HEK293 (cell line): ENCODE data around the gene TOR1A.
A peak's percentile ranks its signal among the peaks of the same experiment; 100 is the strongest.

Source experiments
- GLIS2 ChIP-seq: fragments of 450-650 bp; formaldehyde crosslinking; IDR thresholded peaks from 2 replicates; pipeline ENCODE4 v1.5.1; 2016; ENCODE audit warnings: missing biosample characterization, missing genetic modification characterization
- KLF1 ChIP-seq: fragments of 450-650 bp; formaldehyde crosslinking; IDR thresholded peaks from 2 replicates; pipeline ENCODE4 v1.5.1; 2016; ENCODE audit warnings: missing biosample characterization, missing genetic modification characterization
- OVOL3 ChIP-seq: fragments of 450-650 bp; formaldehyde crosslinking; IDR thresholded peaks from 2 replicates; pipeline ENCODE4 v1.5.1; 2016; ENCODE audit warnings: missing biosample characterization, missing genetic modification characterization
- PATZ1 ChIP-seq: fragments of 450-650 bp; formaldehyde crosslinking; IDR thresholded peaks from 2 replicates; pipeline ENCODE4 v1.5.1; 2016; ENCODE audit warnings: missing biosample characterization, missing genetic modification characterization
- SETDB1 ChIP-seq: IDR thresholded peaks from one replicate; pipeline ENCODE4 v1.6.1; 2017; ENCODE audit warnings: mild to moderate bottlenecking, low read length, moderate library complexity, mixed read lengths; ENCODE audit not compliant: insufficient read length
- ZBTB17 ChIP-seq: fragments of 450-650 bp; formaldehyde crosslinking; IDR thresholded peaks from 2 replicates; pipeline ENCODE4 v1.5.1; 2016; ENCODE audit warnings: missing biosample characterization, missing genetic modification characterization
- ZBTB7A ChIP-seq: fragments of 450-650 bp; formaldehyde crosslinking; IDR thresholded peaks from 2 replicates; pipeline ENCODE4 v1.5.1; 2016; ENCODE audit warnings: low read depth, missing biosample characterization, missing genetic modification characterization
- ZEB2 ChIP-seq: fragments of 450-650 bp; formaldehyde crosslinking; IDR thresholded peaks from 2 replicates; pipeline ENCODE4 v1.5.1; 2016; ENCODE audit warnings: missing biosample characterization, missing genetic modification characterization
- ZFHX2 ChIP-seq: fragments of 450-650 bp; formaldehyde crosslinking; conservative IDR thresholded peaks from 2 replicates; pipeline ENCODE4 v1.5.1; 2016; ENCODE audit warnings: missing biosample characterization, missing genetic modification characterization
- ZFP69B ChIP-seq: fragments of 450-650 bp; formaldehyde crosslinking; IDR thresholded peaks from 2 replicates; pipeline ENCODE4 v1.5.1; 2016; ENCODE audit warnings: missing biosample characterization, missing genetic modification characterization
- ZNF10 ChIP-seq: fragments of 450-650 bp; formaldehyde crosslinking; IDR thresholded peaks from 2 replicates; pipeline ENCODE4 v1.5.1; 2017; ENCODE audit warnings: missing biosample characterization, missing genetic modification characterization
- ZNF114 ChIP-seq: fragments of 450-650 bp; formaldehyde crosslinking; IDR thresholded peaks from 2 replicates; pipeline ENCODE4 v1.5.0; 2017; ENCODE audit warnings: missing biosample characterization, missing genetic modification characterization
- ZNF18 ChIP-seq: fragments of 450-650 bp; formaldehyde crosslinking; IDR thresholded peaks from 2 replicates; pipeline ENCODE4 v1.5.1; 2016; ENCODE audit warnings: missing biosample characterization, missing genetic modification characterization
- ZNF223 ChIP-seq: fragments of 450-650 bp; formaldehyde crosslinking; IDR thresholded peaks from 2 replicates; pipeline ENCODE4 v1.5.1; 2016; ENCODE audit warnings: missing biosample characterization, missing genetic modification characterization
- ZNF23 ChIP-seq: fragments of 450-650 bp; formaldehyde crosslinking; IDR thresholded peaks from 2 replicates; pipeline ENCODE4 v1.5.1; 2016; ENCODE audit warnings: missing biosample characterization, missing genetic modification characterization, borderline replicate concordance
- ZNF548 ChIP-seq: fragments of 450-650 bp; formaldehyde crosslinking; IDR thresholded peaks from 2 replicates; pipeline ENCODE4 v1.5.1; 2016; ENCODE audit warnings: missing biosample characterization, missing genetic modification characterization
- ZNF549 ChIP-seq: fragments of 450-650 bp; IDR thresholded peaks from 2 replicates; pipeline ENCODE4 v1.5.1; 2018; ENCODE audit warnings: missing biosample characterization, missing genetic modification characterization, mild to moderate bottlenecking, inconsistent platforms, moderate library complexity
- ZNF555 ChIP-seq: fragments of 450-650 bp; formaldehyde crosslinking; conservative IDR thresholded peaks from 2 replicates; pipeline ENCODE4 v1.5.1; 2017; ENCODE audit warnings: missing biosample characterization, mild to moderate bottlenecking, missing genetic modification characterization, inconsistent platforms
- ZNF677 ChIP-seq: fragments of 450-650 bp; IDR thresholded peaks from 2 replicates; pipeline ENCODE4 v1.5.0; 2018; ENCODE audit warnings: missing biosample characterization, mild to moderate bottlenecking, missing genetic modification characterization, moderate library complexity
- ZNF830 ChIP-seq: fragments of 450-650 bp; IDR thresholded peaks from 2 replicates; pipeline ENCODE4 v1.5.0; 2018; ENCODE audit warnings: missing biosample characterization, missing genetic modification characterization, low read depth, mild to moderate bottlenecking, moderate library complexity
- TF ChIP-seq, protein P1 (sequence below): fragments of 450-650 bp; IDR thresholded peaks from 2 replicates; pipeline ENCODE4 v1.5.1; 2018; ENCODE audit warnings: missing biosample characterization, missing genetic modification characterization
- TF ChIP-seq, protein P2 (sequence below): fragments of 450-650 bp; formaldehyde crosslinking; IDR thresholded peaks from 2 replicates; pipeline ENCODE4 v1.5.1; 2016; ENCODE audit warnings: missing biosample characterization, missing genetic modification characterization, borderline replicate concordance
- TF ChIP-seq, protein P3 (sequence below): fragments of 450-650 bp; formaldehyde crosslinking; IDR thresholded peaks from 2 replicates; pipeline ENCODE4 v1.5.1; 2016; ENCODE audit warnings: missing biosample characterization, missing genetic modification characterization
- TF ChIP-seq, protein P4 (sequence below): fragments of 450-650 bp; formaldehyde crosslinking; IDR thresholded peaks from 2 replicates; pipeline ENCODE4 v1.5.1; 2017; ENCODE audit warnings: missing biosample characterization, missing genetic modification characterization
- TF ChIP-seq, protein P5 (sequence below): fragments of 450-650 bp; formaldehyde crosslinking; IDR thresholded peaks from 2 replicates; pipeline ENCODE4 v1.5.1; 2017; ENCODE audit warnings: missing biosample characterization, missing genetic modification characterization

Gene TOR1A

DNA sequence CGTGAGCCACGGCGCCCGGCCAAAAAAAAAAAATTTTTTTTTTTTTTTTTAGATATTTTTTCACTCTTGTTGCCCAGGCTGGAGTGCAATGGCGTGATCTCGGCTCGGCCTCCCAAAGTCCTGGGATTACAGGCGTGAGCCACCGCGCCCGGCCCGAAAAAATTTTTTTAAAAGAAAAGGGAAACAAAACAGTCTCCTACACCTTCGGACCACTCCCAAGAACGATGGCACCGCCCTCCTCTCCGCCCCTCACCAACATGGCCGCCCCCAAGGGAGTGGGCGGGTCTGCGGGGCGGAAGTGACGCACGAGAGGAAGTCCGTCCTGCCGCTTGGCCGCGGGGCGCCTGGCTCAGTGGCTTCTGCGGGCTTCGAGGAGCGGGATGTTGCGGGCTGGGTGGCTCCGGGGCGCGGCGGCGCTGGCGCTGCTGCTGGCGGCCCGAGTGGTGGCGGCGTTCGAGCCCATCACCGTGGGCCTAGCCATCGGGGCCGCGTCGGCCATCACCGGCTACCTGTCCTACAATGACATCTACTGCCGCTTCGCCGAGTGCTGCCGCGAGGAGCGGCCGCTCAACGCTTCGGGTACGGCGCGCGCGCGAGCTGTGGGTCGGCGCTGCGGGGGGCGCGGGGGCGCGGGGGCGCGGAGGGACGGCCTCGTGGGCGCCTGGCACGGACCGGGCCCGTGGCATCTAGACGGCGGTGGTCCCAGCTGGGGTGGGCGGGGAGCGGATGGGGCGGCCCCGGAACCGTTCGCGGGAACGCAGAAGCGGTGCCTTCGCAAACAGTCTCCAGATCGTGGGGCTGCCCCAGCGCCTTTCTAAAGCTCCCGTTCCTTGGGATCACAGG, 20.9 kb downstream of the TOR1A start, which contains the start of gene TOR1B (continued):
- TF ChIP-seq, protein P1, sequence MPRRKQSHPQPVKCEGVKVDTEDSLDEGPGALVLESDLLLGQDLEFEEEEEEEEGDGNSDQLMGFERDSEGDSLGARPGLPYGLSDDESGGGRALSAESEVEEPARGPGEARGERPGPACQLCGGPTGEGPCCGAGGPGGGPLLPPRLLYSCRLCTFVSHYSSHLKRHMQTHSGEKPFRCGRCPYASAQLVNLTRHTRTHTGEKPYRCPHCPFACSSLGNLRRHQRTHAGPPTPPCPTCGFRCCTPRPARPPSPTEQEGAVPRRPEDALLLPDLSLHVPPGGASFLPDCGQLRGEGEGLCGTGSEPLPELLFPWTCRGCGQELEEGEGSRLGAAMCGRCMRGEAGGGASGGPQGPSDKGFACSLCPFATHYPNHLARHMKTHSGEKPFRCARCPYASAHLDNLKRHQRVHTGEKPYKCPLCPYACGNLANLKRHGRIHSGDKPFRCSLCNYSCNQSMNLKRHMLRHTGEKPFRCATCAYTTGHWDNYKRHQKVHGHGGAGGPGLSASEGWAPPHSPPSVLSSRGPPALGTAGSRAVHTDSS (tag by site-specific recombination) = no peak
- TF ChIP-seq ZNF10 (no peak), ZNF549 (tag by site-specific recombination) (no peak), ZBTB7A (tag by site-specific recombination) (no peak), ZNF830 (no peak), ZFP69B (tag by site-specific recombination) (no peak), ZBTB17 (tag by site-specific recombination) (peak; percentile 55; the same call in 1 of the 2 replicates), SETDB1 (no peak), ZNF548 (tag by site-specific recombination) (no peak), ZNF18 (no peak), ZNF23 (tag by site-specific recombination) (no peak), ZNF555 (tag by site-specific recombination) (no peak), ZFHX2 (peak; percentile 86), ZEB2 (0 out of 2 replicates have a peak, but pooled peaks have one; percentile 41), PATZ1 (tag by site-specific recombination) (no peak), ZNF677 (tag by site-specific recombination) (no peak), ZNF114 (no peak), OVOL3 (tag by site-specific recombination) (no peak), GLIS2 (peak; percentile 65), ZNF223 (tag by site-specific recombination) (no peak), KLF1 (tag by site-specific recombination) (peak; percentile 82)
- TF ChIP-seq, protein P2, sequence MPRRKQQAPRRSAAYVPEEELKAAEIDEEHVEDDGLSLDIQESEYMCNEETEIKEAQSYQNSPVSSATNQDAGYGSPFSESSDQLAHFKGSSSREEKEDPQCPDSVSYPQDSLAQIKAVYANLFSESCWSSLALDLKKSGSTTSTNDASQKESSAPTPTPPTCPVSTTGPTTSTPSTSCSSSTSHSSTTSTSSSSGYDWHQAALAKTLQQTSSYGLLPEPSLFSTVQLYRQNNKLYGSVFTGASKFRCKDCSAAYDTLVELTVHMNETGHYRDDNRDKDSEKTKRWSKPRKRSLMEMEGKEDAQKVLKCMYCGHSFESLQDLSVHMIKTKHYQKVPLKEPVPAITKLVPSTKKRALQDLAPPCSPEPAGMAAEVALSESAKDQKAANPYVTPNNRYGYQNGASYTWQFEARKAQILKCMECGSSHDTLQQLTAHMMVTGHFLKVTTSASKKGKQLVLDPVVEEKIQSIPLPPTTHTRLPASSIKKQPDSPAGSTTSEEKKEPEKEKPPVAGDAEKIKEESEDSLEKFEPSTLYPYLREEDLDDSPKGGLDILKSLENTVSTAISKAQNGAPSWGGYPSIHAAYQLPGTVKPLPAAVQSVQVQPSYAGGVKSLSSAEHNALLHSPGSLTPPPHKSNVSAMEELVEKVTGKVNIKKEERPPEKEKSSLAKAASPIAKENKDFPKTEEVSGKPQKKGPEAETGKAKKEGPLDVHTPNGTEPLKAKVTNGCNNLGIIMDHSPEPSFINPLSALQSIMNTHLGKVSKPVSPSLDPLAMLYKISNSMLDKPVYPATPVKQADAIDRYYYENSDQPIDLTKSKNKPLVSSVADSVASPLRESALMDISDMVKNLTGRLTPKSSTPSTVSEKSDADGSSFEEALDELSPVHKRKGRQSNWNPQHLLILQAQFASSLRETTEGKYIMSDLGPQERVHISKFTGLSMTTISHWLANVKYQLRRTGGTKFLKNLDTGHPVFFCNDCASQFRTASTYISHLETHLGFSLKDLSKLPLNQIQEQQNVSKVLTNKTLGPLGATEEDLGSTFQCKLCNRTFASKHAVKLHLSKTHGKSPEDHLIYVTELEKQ (tag by site-specific recombination) = no peak
- TF ChIP-seq, protein P3, sequence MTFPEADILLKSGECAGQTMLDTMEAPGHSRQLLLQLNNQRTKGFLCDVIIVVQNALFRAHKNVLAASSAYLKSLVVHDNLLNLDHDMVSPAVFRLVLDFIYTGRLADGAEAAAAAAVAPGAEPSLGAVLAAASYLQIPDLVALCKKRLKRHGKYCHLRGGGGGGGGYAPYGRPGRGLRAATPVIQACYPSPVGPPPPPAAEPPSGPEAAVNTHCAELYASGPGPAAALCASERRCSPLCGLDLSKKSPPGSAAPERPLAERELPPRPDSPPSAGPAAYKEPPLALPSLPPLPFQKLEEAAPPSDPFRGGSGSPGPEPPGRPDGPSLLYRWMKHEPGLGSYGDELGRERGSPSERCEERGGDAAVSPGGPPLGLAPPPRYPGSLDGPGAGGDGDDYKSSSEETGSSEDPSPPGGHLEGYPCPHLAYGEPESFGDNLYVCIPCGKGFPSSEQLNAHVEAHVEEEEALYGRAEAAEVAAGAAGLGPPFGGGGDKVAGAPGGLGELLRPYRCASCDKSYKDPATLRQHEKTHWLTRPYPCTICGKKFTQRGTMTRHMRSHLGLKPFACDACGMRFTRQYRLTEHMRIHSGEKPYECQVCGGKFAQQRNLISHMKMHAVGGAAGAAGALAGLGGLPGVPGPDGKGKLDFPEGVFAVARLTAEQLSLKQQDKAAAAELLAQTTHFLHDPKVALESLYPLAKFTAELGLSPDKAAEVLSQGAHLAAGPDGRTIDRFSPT (tag by site-specific recombination) = no peak
- TF ChIP-seq, protein P4, sequence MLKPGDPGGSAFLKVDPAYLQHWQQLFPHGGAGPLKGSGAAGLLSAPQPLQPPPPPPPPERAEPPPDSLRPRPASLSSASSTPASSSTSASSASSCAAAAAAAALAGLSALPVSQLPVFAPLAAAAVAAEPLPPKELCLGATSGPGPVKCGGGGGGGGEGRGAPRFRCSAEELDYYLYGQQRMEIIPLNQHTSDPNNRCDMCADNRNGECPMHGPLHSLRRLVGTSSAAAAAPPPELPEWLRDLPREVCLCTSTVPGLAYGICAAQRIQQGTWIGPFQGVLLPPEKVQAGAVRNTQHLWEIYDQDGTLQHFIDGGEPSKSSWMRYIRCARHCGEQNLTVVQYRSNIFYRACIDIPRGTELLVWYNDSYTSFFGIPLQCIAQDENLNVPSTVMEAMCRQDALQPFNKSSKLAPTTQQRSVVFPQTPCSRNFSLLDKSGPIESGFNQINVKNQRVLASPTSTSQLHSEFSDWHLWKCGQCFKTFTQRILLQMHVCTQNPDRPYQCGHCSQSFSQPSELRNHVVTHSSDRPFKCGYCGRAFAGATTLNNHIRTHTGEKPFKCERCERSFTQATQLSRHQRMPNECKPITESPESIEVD (tag by site-specific recombination) = no peak
- TF ChIP-seq, protein P5, sequence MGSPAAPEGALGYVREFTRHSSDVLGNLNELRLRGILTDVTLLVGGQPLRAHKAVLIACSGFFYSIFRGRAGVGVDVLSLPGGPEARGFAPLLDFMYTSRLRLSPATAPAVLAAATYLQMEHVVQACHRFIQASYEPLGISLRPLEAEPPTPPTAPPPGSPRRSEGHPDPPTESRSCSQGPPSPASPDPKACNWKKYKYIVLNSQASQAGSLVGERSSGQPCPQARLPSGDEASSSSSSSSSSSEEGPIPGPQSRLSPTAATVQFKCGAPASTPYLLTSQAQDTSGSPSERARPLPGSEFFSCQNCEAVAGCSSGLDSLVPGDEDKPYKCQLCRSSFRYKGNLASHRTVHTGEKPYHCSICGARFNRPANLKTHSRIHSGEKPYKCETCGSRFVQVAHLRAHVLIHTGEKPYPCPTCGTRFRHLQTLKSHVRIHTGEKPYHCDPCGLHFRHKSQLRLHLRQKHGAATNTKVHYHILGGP (tag by site-specific recombination) = no peak
